ENCODE measurements around the gene EEFSEC. TPM values are rescaled to one million over a fixed set of nuclear protein-coding genes. Genes with fewer than 3 reads are reported as not detected.

The EEFSEC gene
- total and polyA plus RNA-seq, 8 donors = 5.9 to 9.8 (median 7.4) TPM

DNA sequence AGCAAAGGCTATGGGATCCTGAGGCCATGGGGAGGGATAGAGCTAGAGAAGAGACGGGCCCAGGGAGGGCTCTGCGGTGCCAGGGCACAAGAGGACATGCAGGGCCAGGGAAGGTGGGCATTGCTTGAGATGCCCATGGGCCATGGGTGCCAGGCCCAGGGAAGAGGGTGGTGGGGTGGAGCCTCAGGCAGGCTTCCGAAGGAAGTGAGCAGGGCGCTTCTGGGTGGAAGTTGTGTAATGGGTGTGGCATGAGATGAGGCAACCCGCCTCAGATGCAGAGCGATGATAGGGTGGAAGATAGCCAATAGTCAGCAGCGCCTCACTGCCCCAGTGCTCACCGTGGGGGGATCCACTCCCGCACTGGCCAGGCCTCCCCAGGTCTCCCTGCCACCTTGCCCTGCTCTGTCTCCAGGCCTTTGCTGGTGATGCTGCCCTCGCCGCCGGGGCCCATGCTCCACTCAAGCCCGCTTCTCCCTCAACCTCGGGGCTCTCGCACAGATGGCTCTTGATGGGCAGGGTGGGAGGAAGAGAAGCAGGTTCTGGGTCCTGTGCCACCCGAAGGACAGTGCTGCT lies 262.0 kb downstream of the EEFSEC start:
- no peaks in the 10 kb centered on the region for H3K27me3 ChIP-seq
- FAIRE-seq (no peak), ATAC-seq (no peak), DNase-seq (peak in 1 of 6 donors; percentile 21)
- TF ChIP-seq, protein P1, sequence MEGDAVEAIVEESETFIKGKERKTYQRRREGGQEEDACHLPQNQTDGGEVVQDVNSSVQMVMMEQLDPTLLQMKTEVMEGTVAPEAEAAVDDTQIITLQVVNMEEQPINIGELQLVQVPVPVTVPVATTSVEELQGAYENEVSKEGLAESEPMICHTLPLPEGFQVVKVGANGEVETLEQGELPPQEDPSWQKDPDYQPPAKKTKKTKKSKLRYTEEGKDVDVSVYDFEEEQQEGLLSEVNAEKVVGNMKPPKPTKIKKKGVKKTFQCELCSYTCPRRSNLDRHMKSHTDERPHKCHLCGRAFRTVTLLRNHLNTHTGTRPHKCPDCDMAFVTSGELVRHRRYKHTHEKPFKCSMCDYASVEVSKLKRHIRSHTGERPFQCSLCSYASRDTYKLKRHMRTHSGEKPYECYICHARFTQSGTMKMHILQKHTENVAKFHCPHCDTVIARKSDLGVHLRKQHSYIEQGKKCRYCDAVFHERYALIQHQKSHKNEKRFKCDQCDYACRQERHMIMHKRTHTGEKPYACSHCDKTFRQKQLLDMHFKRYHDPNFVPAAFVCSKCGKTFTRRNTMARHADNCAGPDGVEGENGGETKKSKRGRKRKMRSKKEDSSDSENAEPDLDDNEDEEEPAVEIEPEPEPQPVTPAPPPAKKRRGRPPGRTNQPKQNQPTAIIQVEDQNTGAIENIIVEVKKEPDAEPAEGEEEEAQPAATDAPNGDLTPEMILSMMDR (IDR thresholded peaks at IDR 0.05) = no peak
- 93 to 95% methylated on average over 16 of the region's 16 CpGs for WGBS, 2 donors
- H3K4me3 ChIP-seq = no peak overlapping the region
- H3K4me1 ChIP-seq = peaks cover 5 to 15% (median 14%) of the 10 kb centered on the region in 3 donors
- H3K27ac ChIP-seq = no peak overlapping the region
- intact Hi-C loops (cut with DNase I) = no loop called here
- no peaks in the 10 kb centered on the region for H3K9me3 ChIP-seq
- H3K36me3 ChIP-seq = no peaks in the 10 kb centered on the region

- Histone ChIP-seq H3K4me1 (peaks cover under 1 to 8% (median 7%) of the 10 kb centered on the region in 3 donors), H3K9me3 (no peaks in the 10 kb centered on the region), H3K27ac (no peak overlapping the region), H3K36me3 (no peaks in the 10 kb centered on the region), H3K4me3 (no peak overlapping the region), H3K27me3 (no peaks in the 10 kb centered on the region)
- 79 to 81% methylated on average over 19 of the region's 19 CpGs for WGBS, 2 donors
- TF ChIP-seq, protein P1 (IDR thresholded peaks at IDR 0.05) = no peak
- DNase-seq = no peak
- ATAC-seq = no peak
- intact Hi-C loops (cut with DNase I) = no loop called here
- no peak for FAIRE-seq
These were observed 262.7 kb downstream of the EEFSEC start for GRCh38 chr3:128415773-128416577.

DNA sequence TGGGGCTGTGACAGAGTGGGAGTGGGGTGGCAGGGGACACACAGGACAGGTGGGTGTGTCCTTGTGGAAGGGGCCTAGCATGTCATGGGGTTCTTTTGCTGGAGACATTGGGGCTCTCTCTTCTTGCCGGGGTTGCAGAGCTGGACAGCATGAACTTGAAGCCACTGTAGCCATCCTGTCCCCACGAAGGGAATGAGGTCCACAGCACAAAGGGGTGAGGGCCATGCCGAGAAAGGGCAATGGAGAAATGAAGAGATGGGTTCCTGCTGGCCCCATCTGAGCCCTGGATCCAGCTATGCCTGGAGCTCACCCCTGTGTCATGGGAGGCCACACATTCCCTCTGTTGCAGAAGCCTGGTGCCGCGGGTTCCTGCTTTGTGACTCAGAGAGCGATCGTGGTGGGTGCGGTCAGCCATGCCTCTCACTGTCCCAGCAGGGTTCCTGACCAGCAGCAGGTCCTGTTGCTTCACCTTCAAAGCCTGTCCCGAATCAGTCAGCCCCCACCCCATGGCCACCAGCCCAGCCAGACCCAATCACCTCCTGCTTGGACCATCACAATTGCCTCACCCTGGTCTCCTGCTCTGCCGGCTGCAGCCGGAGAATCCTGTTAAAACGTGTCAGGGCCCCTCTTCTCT lies 263.4 kb downstream of the EEFSEC start:
- Histone ChIP-seq H3K4me1 (peaks cover 0 to 3% (median under 1%) of the 10 kb centered on the region in 3 donors), H3K27ac (no peak overlapping the region), H3K36me3 (no peaks in the 10 kb centered on the region), H3K9me3 (no peaks in the 10 kb centered on the region), H3K4me3 (no peak overlapping the region), H3K27me3 (no peaks in the 10 kb centered on the region)
- ATAC-seq (no peak), FAIRE-seq (no peak), DNase-seq (no peak)
- intact Hi-C loops (cut with DNase I) = no loop called here
- WGBS, 2 donors = 86 to 93% methylated on average over 10 to 12 of the region's 12 CpGs
- TF ChIP-seq, protein P1 (IDR thresholded peaks at IDR 0.05) = no peak

GRCh38 chr3:128418900-128419299 lies 265.6 kb downstream of the EEFSEC start:
- DNase-seq = no peak
- 85 to 90% methylated on average over 2 of the region's 2 CpGs for WGBS, 2 donors
- Histone ChIP-seq H3K4me1 (no peaks in the 10 kb centered on the region), H3K27ac (no peak overlapping the region), H3K4me3 (no peak overlapping the region), H3K27me3 (no peaks in the 10 kb centered on the region), H3K36me3 (no peaks in the 10 kb centered on the region), H3K9me3 (no peaks in the 10 kb centered on the region)
- no peak for ATAC-seq
- no peak for FAIRE-seq
- TF ChIP-seq, protein P1 (IDR thresholded peaks at IDR 0.05) = no peak
- intact Hi-C loops (cut with DNase I) = no loop called here

Data from pancreas (tissue), 10 donors.